Measurements from ENCODE around the gene SAMD11.

SAMD11 gene

GRCh38 chr1:911875-912739 lies 11.6 kb upstream of the SAMD11 start:
- no peak for DNase-seq (ENCODE audit: insufficient read length, low spot score)
- TF ChIP-seq PAX5 (IDR thresholded peaks at IDR 0.05; ENCODE audit: insufficient read depth, low read length, severe bottlenecking): no peak
- no peak for TF ChIP-seq POLR2AphosphoS5 (IDR thresholded peaks at IDR 0.05; ENCODE audit: low read depth, low read length)
- TF ChIP-seq POLR2A (IDR thresholded peaks at IDR 0.05; ENCODE audit: low read depth, low read length): no peak
- TF ChIP-seq POU2F2 (IDR thresholded peaks at IDR 0.05; ENCODE audit: low read depth, low read length): no peak
- no peak for TF ChIP-seq TAF1 (IDR thresholded peaks at IDR 0.05; ENCODE audit: low read depth, low read length)
- no peak for TF ChIP-seq SPI1 (IDR thresholded peaks at IDR 0.05; ENCODE audit: low read depth, low read length)
- FAIRE-seq: no peak

GRCh38 chr1:912740-913301 lies 10.9 kb upstream of the SAMD11 start:
- DNase-seq (ENCODE audit: insufficient read length, low spot score): no peak
- FAIRE-seq: no peak
- no peak for TF ChIP-seq POLR2A (IDR thresholded peaks at IDR 0.05; ENCODE audit: low read depth, low read length)
- no peak for TF ChIP-seq TAF1 (IDR thresholded peaks at IDR 0.05; ENCODE audit: low read depth, low read length)
- no peak for TF ChIP-seq PAX5 (IDR thresholded peaks at IDR 0.05; ENCODE audit: insufficient read depth, low read length, severe bottlenecking)
- TF ChIP-seq POLR2AphosphoS5 (IDR thresholded peaks at IDR 0.05; ENCODE audit: low read depth, low read length): no peak
- no peak for TF ChIP-seq SPI1 (IDR thresholded peaks at IDR 0.05; ENCODE audit: low read depth, low read length)
- no peak for TF ChIP-seq POU2F2 (IDR thresholded peaks at IDR 0.05; ENCODE audit: low read depth, low read length)

- TF ChIP-seq POU2F2 (IDR thresholded peaks at IDR 0.05; ENCODE audit: low read depth, low read length): no peak
- TF ChIP-seq POLR2AphosphoS5 (IDR thresholded peaks at IDR 0.05; ENCODE audit: low read depth, low read length): no peak
- no peak for TF ChIP-seq PAX5 (IDR thresholded peaks at IDR 0.05; ENCODE audit: insufficient read depth, low read length, severe bottlenecking)
- no peak for TF ChIP-seq POLR2A (IDR thresholded peaks at IDR 0.05; ENCODE audit: low read depth, low read length)
- TF ChIP-seq SPI1 (IDR thresholded peaks at IDR 0.05; ENCODE audit: low read depth, low read length): no peak
- TF ChIP-seq TAF1 (IDR thresholded peaks at IDR 0.05; ENCODE audit: low read depth, low read length): no peak
- DNase-seq (ENCODE audit: insufficient read length, low spot score): no peak
- no peak for FAIRE-seq
These were observed 10.1 kb upstream of the SAMD11 start for GRCh38 chr1:913491-914130.

DNA sequence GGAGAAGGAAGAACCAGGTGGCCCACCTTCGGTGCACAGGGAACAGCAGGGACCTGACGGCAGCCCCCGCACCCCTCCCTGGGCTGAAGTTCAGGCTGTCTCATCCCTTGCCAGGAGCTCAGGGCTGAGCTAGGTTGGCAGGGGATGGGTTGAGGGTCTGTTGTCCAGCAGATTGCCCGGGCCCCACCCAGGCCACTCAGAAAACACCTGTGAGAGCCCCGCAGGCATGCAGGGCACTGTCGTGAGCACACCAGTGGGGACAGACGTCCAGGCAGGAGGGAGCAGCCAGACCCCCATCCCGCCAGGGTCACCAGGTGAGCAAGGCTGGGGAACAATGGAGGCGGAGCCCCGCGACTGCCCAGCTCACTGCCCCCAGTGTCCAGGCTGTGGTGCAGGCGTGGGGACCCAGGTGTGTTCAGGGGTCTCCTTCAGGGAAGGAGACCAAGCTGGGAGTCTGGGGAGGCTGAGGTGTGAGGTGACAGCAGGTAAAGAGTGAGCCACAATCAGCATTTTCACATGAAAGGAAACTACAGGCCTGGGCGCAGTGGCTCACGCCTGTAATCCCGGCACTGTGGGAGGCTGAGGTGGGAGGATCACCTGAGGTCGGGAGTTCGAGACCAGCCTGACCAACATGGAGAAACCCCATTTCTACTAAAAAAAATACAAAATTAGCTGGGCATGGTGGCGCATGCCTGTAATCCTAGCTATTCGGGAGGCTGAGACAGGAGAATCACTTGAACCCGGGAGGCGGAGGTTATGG lies 9.4 kb upstream of the SAMD11 start:
- FAIRE-seq: no peak
- TF ChIP-seq TAF1 (IDR thresholded peaks at IDR 0.05; ENCODE audit: low read depth, low read length) (no peak), SPI1 (IDR thresholded peaks at IDR 0.05; ENCODE audit: low read depth, low read length) (no peak), POU2F2 (IDR thresholded peaks at IDR 0.05; ENCODE audit: low read depth, low read length) (no peak), POLR2A (IDR thresholded peaks at IDR 0.05; ENCODE audit: low read depth, low read length) (no peak), PAX5 (IDR thresholded peaks at IDR 0.05; ENCODE audit: insufficient read depth, low read length, severe bottlenecking) (no peak), POLR2AphosphoS5 (IDR thresholded peaks at IDR 0.05; ENCODE audit: low read depth, low read length) (no peak)
- no peak for DNase-seq (ENCODE audit: insufficient read length, low spot score)

GRCh38 chr1:914891-915280 lies 8.8 kb upstream of the SAMD11 start:
- TF ChIP-seq TAF1 (IDR thresholded peaks at IDR 0.05; ENCODE audit: low read depth, low read length) (no peak), POU2F2 (IDR thresholded peaks at IDR 0.05; ENCODE audit: low read depth, low read length) (no peak), PAX5 (IDR thresholded peaks at IDR 0.05; ENCODE audit: insufficient read depth, low read length, severe bottlenecking) (no peak), SPI1 (IDR thresholded peaks at IDR 0.05; ENCODE audit: low read depth, low read length) (no peak), POLR2A (IDR thresholded peaks at IDR 0.05; ENCODE audit: low read depth, low read length) (no peak), POLR2AphosphoS5 (IDR thresholded peaks at IDR 0.05; ENCODE audit: low read depth, low read length) (no peak)
- no peak for FAIRE-seq
- no peak for DNase-seq (ENCODE audit: insufficient read length, low spot score)

- DNase-seq (ENCODE audit: insufficient read length, low spot score) (no peak), FAIRE-seq (no peak)
These were observed 8.2 kb upstream of the SAMD11 start for GRCh38 chr1:915295-916172.

GRCh38 chr1:916173-917075 lies 7.3 kb upstream of the SAMD11 start:
- FAIRE-seq (no peak), DNase-seq (ENCODE audit: insufficient read length, low spot score) (no peak)
- TF ChIP-seq SPI1 (IDR thresholded peaks at IDR 0.05; ENCODE audit: low read depth, low read length) (no peak), POU2F2 (IDR thresholded peaks at IDR 0.05; ENCODE audit: low read depth, low read length) (no peak), POLR2AphosphoS5 (IDR thresholded peaks at IDR 0.05; ENCODE audit: low read depth, low read length) (no peak), PAX5 (IDR thresholded peaks at IDR 0.05; ENCODE audit: insufficient read depth, low read length, severe bottlenecking) (no peak), TAF1 (IDR thresholded peaks at IDR 0.05; ENCODE audit: low read depth, low read length) (no peak), POLR2A (IDR thresholded peaks at IDR 0.05; ENCODE audit: low read depth, low read length) (no peak)

More at GRCh38 chr1:915295-916172, 8.2 kb upstream of the SAMD11 start:
- no peak for TF ChIP-seq SPI1 (IDR thresholded peaks at IDR 0.05; ENCODE audit: low read depth, low read length)
- TF ChIP-seq PAX5 (IDR thresholded peaks at IDR 0.05; ENCODE audit: insufficient read depth, low read length, severe bottlenecking): no peak
- TF ChIP-seq POLR2AphosphoS5 (IDR thresholded peaks at IDR 0.05; ENCODE audit: low read depth, low read length): no peak
- TF ChIP-seq POU2F2 (IDR thresholded peaks at IDR 0.05; ENCODE audit: low read depth, low read length): no peak
- no peak for TF ChIP-seq POLR2A (IDR thresholded peaks at IDR 0.05; ENCODE audit: low read depth, low read length)
- no peak for TF ChIP-seq TAF1 (IDR thresholded peaks at IDR 0.05; ENCODE audit: low read depth, low read length)
